SK-N-SH (cell line): ENCODE results near the gene FRMPD1. TPM values are rescaled to one million over a fixed set of nuclear protein-coding genes. Genes with fewer than 3 reads are reported as not detected.

Experiments
- CTCF ChIA-PET: fragments of 300-600, 350-600 bp; formaldehyde crosslinking; extraction: SDS; loops from one replicate; lab custom pipeline; 2021; lab: Yijun Ruan, JAX
- POLR2A ChIA-PET: fragments of 350-600 bp; sonication (Branson Sonifier 250); formaldehyde crosslinking; extraction: SDS; loops from one replicate; lab custom pipeline; 2020; ENCODE audit warnings: antibody characterized with exemption, inconsistent platforms; lab: Yijun Ruan, JAX
- DNase-seq: peaks from one replicate; pipeline ENCODE4 v3.0.0; 2012
- H2AFZ ChIP-seq: fragments of 200-600 bp; sonication (generic); 2 replicates; pipeline ENCODE4 v1.8.1; 2016; ENCODE audit warnings: antibody characterized with exemption, mild to moderate bottlenecking, low read depth
- H3F3A ChIP-seq: fragments of 200-600 bp; sonication (generic); replicated peaks from 2 replicates; pipeline ENCODE3; 2016; ENCODE audit warnings: antibody characterized with exemption, mild to moderate bottlenecking; ENCODE audit not compliant: insufficient read depth
- H3K27ac ChIP-seq, 2 experiments: fragments of 200-500 bp in 1 of 2; fragments of 200-600 bp in 1 of 2; sonication (Bioruptor generic) in 1 of 2; sonication (generic), shearing (Covaris generic) in 1 of 2; 2 replicates each; pipeline versions ENCODE4 v1.5.1 to v1.6.1; 2014 to 2016; ENCODE audit warnings: low read depth in 2 of 2, inconsistent platforms in 1 of 2, low read length in 1 of 2, mild to moderate bottlenecking in 1 of 2, mixed read lengths in 1 of 2
- H3K27me3 ChIP-seq: fragments of 200-600 bp; sonication (generic), shearing (Covaris generic); 2 replicates; pipeline ENCODE4 v1.6.1; 2016; ENCODE audit warnings: mixed run types; ENCODE audit not compliant: insufficient read depth
- H3K36me3 ChIP-seq, 2 experiments: fragments of 200-500 bp in 1 of 2; fragments of 200-600 bp in 1 of 2; sonication (Bioruptor generic) in 1 of 2; sonication (generic) in 1 of 2; replicated peaks in 1 of 2; 2 replicates each; pipeline versions ENCODE3 to v1.5.1; 2014 to 2016; ENCODE audit warnings: low read length in 1 of 2, mild to moderate bottlenecking in 1 of 2; ENCODE audit not compliant: insufficient read depth in 2 of 2, control insufficient read depth in 1 of 2
- H3K4me1 ChIP-seq, 2 experiments: fragments of 200-500 bp in 1 of 2; fragments of 200-600 bp in 1 of 2; sonication (Bioruptor generic) in 1 of 2; sonication (generic), shearing (Covaris generic) in 1 of 2; 2 replicates each; pipeline versions ENCODE4 v1.5.1 to v1.6.1; 2014 to 2016; ENCODE audit warnings: low read depth in 1 of 2, low read length in 1 of 2, mixed run types in 1 of 2; ENCODE audit not compliant: insufficient read depth in 2 of 2, control insufficient read depth in 1 of 2
- H3K4me2 ChIP-seq: fragments of 200-600 bp; sonication (generic), shearing (Covaris generic); 2 replicates; pipeline ENCODE4 v1.6.1; 2017; ENCODE audit warnings: mixed run types
- H3K4me3 ChIP-seq, 2 experiments: fragments of 200-500 bp in 1 of 2; fragments of 200-600 bp in 1 of 2; sonication (Bioruptor generic) in 1 of 2; sonication (generic), shearing (Covaris generic) in 1 of 2; 2 replicates each; pipeline versions ENCODE4 v1.5.1 to v1.8.1; 2014 to 2016; ENCODE audit warnings: low read depth in 2 of 2, inconsistent platforms in 1 of 2, low read length in 1 of 2, mild to moderate bottlenecking in 1 of 2, mixed read lengths in 1 of 2, moderate library complexity in 1 of 2
- H3K79me2 ChIP-seq: fragments of 200-600 bp; sonication (generic); 2 replicates; pipeline ENCODE4 v1.8.1; 2017; ENCODE audit warnings: mild to moderate bottlenecking; ENCODE audit not compliant: insufficient read depth
- H3K9ac ChIP-seq: fragments of 200-600 bp; sonication (generic); 2 replicates; pipeline ENCODE4 v1.6.1; 2017; ENCODE audit warnings: mixed run types
- H3K9me2 ChIP-seq: fragments of 200-600 bp; sonication (generic); 2 replicates; pipeline ENCODE4 v1.6.1; 2017; ENCODE audit warnings: mixed run types
- H3K9me3 ChIP-seq: fragments of 200-600 bp; sonication (generic); 2 replicates; pipeline ENCODE4 v1.6.1; 2017; ENCODE audit warnings: mixed run types, mild to moderate bottlenecking, moderate library complexity
- H4K20me1 ChIP-seq: fragments of 200-600 bp; sonication (generic); 2 replicates; pipeline ENCODE4 v1.6.1; 2017; ENCODE audit warnings: mild to moderate bottlenecking, mixed run types; ENCODE audit not compliant: insufficient read depth
- EP300 ChIP-seq, 2 experiments: IDR thresholded peaks; 2 replicates each; pipeline versions ENCODE4 v1.4.0 to v1.6.1; 2012; ENCODE audit warnings: borderline replicate concordance in 1 of 2, low read depth in 1 of 2, low read length in 1 of 2
- FOXJ3 ChIP-seq: sonication (generic); formaldehyde crosslinking; IDR thresholded peaks from 2 replicates; pipeline ENCODE4 v1.5.1; 2020; ENCODE audit warnings: mild to moderate bottlenecking, missing genetic modification reagents
- GATA2 ChIP-seq: sonication (generic); formaldehyde crosslinking; IDR thresholded peaks from 2 replicates; pipeline ENCODE4 v1.5.0; 2020; ENCODE audit warnings: mild to moderate bottlenecking, missing genetic modification reagents
- MAX ChIP-seq: IDR thresholded peaks from 2 replicates; pipeline ENCODE4 v1.4.0; 2012; ENCODE audit warnings: low read depth
- MXI1 ChIP-seq: IDR thresholded peaks from 2 replicates; pipeline ENCODE4 v1.6.1; 2012; ENCODE audit warnings: mild to moderate bottlenecking, low read depth, low read length, improper control_type of control experiment
- NFIC ChIP-seq: IDR thresholded peaks from 2 replicates; pipeline ENCODE4 v1.4.0; 2012; ENCODE audit warnings: borderline replicate concordance
- RAD21 ChIP-seq: IDR thresholded peaks from 2 replicates; pipeline ENCODE4 v1.6.1; 2012; ENCODE audit warnings: mild to moderate bottlenecking, low read length
- RCOR1 ChIP-seq: fragments of 150-350 bp; IDR thresholded peaks from 2 replicates; pipeline ENCODE4 v1.6.1; 2017; ENCODE audit warnings: antibody characterized with exemption, low read length
- RXRA ChIP-seq: IDR thresholded peaks from 2 replicates; pipeline ENCODE4 v1.4.0; 2012; ENCODE audit warnings: low read depth, mild to moderate bottlenecking, borderline replicate concordance
- TEAD4 ChIP-seq: IDR thresholded peaks from 2 replicates; pipeline ENCODE4 v1.4.0; 2012; ENCODE audit warnings: mild to moderate bottlenecking, borderline replicate concordance; ENCODE audit not compliant: insufficient read depth
- WGBS: methylation state at CpG from one replicate; pipeline ENCODE4 v1.1.6; 2017; ENCODE audit warnings: low lambda C conversion rate; 5-methylcytosine and 5-hydroxymethylcytosine counted together
- polyA plus RNA-seq, 3 experiments: library from polyadenylated mRNA; depleted of rRNA; stranded (reverse); fragments of >200 nt; gene quantifications; 2 replicates each; pipeline ENCODE4 v1.2.3, GENCODE V29; 2012
- TF ChIP-seq, protein P1 (sequence below): fragments of 150-350 bp; IDR thresholded peaks from 2 replicates; pipeline ENCODE4 v1.6.1; 2017; ENCODE audit warnings: antibody characterized with exemption, low read length, low read depth, borderline replicate concordance
- TF ChIP-seq, protein P2 (sequence below): IDR thresholded peaks from 2 replicates; pipeline ENCODE4 v1.6.1; 2012; ENCODE audit warnings: mild to moderate bottlenecking, low read depth, low read length, moderate library complexity

Gene FRMPD1
- polyA plus RNA-seq, 1 of the 3 experiments (the other 2 are of a cell fraction), result not detected

DNA sequence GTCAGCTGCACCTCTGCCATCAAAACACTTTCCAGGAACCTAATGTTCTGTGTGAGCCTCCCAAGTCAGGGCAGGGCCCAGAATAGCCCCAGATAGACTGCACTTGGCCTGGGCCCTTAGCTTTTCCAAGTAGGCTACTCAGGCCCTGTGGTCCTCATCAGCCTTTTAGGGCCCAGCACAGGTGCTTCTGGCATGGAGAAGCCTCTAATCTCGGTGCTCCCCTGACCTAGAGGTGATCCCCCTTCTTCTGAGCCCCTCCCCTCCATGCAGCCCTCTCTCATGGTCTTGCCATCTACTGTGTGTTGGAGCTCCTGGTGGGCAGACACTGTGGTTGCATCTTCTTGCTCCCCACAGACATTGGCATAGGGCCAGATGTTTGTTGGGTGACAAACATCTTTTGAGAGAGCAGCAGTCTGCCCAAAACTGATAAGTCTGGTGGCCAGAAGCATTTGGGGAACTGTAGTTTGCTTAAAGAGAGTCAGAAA, 28.1 kb downstream of the FRMPD1 start:
- H3K9me3 ChIP-seq, result no peaks in the 10 kb centered on the region
- H3K9ac ChIP-seq, result no peak overlapping the region
- no peaks in the 10 kb centered on the region for H3K36me3 ChIP-seq
- no peak for DNase-seq
- H3K27me3 ChIP-seq, result peaks cover 19% of the 10 kb centered on the region; the same call in 1 of the 2 replicates
- H4K20me1 ChIP-seq, result no peaks in the 10 kb centered on the region
- ChIA-PET CTCF (interaction anchor here (1.3 kb wide), 1 partner anchor 83 kb away, joined by 4 read pairs; no protein-coding TSS in a partner anchor), POLR2A (no interaction called here)
- 0% methylated on average over 1 of the region's 1 CpG for WGBS
- peaks cover 0 to 38% of the 10 kb centered on the region in 2 experiments; a peak in 2 of 4 replicates for H3K4me1 ChIP-seq
- H2AFZ ChIP-seq, result no peak overlapping the region
- TF ChIP-seq RXRA (no peak), MXI1 (no peak), GATA2 (CRISPR knock-in tag) (no peak), RCOR1 (no peak), FOXJ3 (CRISPR knock-in tag) (no peak), TEAD4 (no peak), RAD21 (no peak), EP300 (IDR thresholded peaks at IDR 0.05; ENCODE audit: borderline replicate concordance in 1 of 2, low read depth in 1 of 2, low read length in 1 of 2) (no peak), NFIC (no peak)
- TF ChIP-seq, protein P1, sequence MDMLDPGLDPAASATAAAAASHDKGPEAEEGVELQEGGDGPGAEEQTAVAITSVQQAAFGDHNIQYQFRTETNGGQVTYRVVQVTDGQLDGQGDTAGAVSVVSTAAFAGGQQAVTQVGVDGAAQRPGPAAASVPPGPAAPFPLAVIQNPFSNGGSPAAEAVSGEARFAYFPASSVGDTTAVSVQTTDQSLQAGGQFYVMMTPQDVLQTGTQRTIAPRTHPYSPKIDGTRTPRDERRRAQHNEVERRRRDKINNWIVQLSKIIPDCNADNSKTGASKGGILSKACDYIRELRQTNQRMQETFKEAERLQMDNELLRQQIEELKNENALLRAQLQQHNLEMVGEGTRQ, result no peak
- TF ChIP-seq, protein P2, sequence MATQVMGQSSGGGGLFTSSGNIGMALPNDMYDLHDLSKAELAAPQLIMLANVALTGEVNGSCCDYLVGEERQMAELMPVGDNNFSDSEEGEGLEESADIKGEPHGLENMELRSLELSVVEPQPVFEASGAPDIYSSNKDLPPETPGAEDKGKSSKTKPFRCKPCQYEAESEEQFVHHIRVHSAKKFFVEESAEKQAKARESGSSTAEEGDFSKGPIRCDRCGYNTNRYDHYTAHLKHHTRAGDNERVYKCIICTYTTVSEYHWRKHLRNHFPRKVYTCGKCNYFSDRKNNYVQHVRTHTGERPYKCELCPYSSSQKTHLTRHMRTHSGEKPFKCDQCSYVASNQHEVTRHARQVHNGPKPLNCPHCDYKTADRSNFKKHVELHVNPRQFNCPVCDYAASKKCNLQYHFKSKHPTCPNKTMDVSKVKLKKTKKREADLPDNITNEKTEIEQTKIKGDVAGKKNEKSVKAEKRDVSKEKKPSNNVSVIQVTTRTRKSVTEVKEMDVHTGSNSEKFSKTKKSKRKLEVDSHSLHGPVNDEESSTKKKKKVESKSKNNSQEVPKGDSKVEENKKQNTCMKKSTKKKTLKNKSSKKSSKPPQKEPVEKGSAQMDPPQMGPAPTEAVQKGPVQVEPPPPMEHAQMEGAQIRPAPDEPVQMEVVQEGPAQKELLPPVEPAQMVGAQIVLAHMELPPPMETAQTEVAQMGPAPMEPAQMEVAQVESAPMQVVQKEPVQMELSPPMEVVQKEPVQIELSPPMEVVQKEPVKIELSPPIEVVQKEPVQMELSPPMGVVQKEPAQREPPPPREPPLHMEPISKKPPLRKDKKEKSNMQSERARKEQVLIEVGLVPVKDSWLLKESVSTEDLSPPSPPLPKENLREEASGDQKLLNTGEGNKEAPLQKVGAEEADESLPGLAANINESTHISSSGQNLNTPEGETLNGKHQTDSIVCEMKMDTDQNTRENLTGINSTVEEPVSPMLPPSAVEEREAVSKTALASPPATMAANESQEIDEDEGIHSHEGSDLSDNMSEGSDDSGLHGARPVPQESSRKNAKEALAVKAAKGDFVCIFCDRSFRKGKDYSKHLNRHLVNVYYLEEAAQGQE, result no peak
- no peak overlapping the region for H3K4me2 ChIP-seq
- no peak overlapping the region for H3K27ac ChIP-seq
- H3K79me2 ChIP-seq, result no peaks in the 10 kb centered on the region
- H3K4me3 ChIP-seq, result no peak overlapping the region
- H3F3A ChIP-seq, result no peaks in the 10 kb centered on the region
- no peaks in the 10 kb centered on the region for H3K9me2 ChIP-seq

DNA sequence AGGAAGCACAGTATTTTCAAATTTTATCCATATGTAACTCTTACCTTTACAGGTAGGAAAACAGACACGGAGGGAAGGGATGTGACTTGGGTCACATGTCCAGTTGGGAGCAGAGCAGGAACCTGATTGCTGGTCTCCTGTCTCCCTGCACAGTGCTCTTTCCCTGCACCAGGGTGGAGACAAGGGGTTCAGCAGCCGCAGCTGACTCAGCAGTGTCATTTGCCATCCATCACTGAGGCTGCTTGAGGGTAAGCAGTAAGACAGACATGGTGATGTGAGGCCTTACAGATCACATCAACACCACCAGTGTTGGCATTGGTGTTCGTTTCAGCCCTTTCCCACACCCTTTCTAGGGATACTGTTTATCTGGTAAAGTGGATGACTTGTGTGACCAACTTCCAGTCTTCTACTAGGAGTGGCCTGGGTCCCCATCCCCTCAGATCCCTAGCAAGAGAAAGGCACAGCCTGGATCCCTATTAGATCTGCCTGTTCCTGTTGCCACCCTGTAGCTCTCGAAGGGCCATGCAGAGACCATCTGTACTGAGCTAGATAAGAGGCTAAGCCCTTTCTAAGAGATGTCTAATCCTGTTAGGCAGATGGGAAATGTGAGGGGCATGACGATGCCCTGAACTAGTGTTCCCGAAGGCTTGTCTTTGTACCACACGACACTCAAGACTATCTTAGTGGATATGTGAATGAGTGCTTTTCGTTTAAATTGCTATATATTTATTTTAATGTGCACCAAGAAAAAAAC, 29.1 kb downstream of the FRMPD1 start:
- ChIA-PET POLR2A (no interaction called here), CTCF (no interaction called here)
- H3K27me3 ChIP-seq, result peaks cover 20% of the 10 kb centered on the region; the same call in 1 of the 2 replicates
- H3K9ac ChIP-seq, result no peak overlapping the region
- no peaks in the 10 kb centered on the region for H3K36me3 ChIP-seq
- no peaks in the 10 kb centered on the region for H3K9me3 ChIP-seq
- WGBS, result 51% methylated on average over 7 of the region's 8 CpGs
- H3K9me2 ChIP-seq, result no peaks in the 10 kb centered on the region
- DNase-seq, result peak; percentile 37
- no peak overlapping the region for H2AFZ ChIP-seq
- H3K4me1 ChIP-seq, result peaks cover 0 to 40% of the 10 kb centered on the region in 2 experiments; a peak in 2 of 4 replicates
- H3K4me3 ChIP-seq, result no peak overlapping the region
- H3K79me2 ChIP-seq, result no peaks in the 10 kb centered on the region
- H4K20me1 ChIP-seq, result no peaks in the 10 kb centered on the region
- no peak overlapping the region for H3K27ac ChIP-seq
- no peak overlapping the region for H3K4me2 ChIP-seq
- no peaks in the 10 kb centered on the region for H3F3A ChIP-seq
- TF ChIP-seq MAX (no peak), GATA2 (CRISPR knock-in tag) (peak; percentile 51)
